Left ventricle myocardium inferior (tissue), 1 donor: Measurements from ENCODE around the gene KCNMA1. TPM values are rescaled to one million over a fixed set of nuclear protein-coding genes. Genes with fewer than 3 reads are reported as not detected.

Experiments used
- DNase-seq: peaks from one replicate; pipeline ENCODE4 v3.0.0-alpha.2; 2020
- H3K27ac ChIP-seq: fragments of 200-600 bp; replicated peaks from 2 replicates; pipeline ENCODE4 v1.8.0; 2021
- H3K27me3 ChIP-seq: fragments of 200-600 bp; 2 replicates; pipeline ENCODE4 v1.8.0; 2021; ENCODE audit warnings: low read depth
- H3K36me3 ChIP-seq: fragments of 200-600 bp; 2 replicates; pipeline ENCODE4 v1.8.0; 2021
- H3K4me1 ChIP-seq: fragments of 200-600 bp; 2 replicates; pipeline ENCODE4 v1.8.0; 2021
- H3K4me3 ChIP-seq: fragments of 200-600 bp; 2 replicates; pipeline ENCODE4 v1.8.0; 2021; ENCODE audit warnings: mild to moderate bottlenecking, moderate library complexity
- H3K9me3 ChIP-seq: fragments of 200-600 bp; replicated peaks from 2 replicates; pipeline ENCODE4 v1.8.0; 2021
- CTCF ChIP-seq: fragments of 200-600 bp; IDR thresholded peaks from 2 replicates; pipeline ENCODE4 v1.8.0; 2021; ENCODE audit warnings: antibody characterized with exemption, mild to moderate bottlenecking, borderline replicate concordance
- intact Hi-C: fragments of 100-400 bp; cut with micrococcal nuclease; formaldehyde crosslinking; loops from one replicate; pipeline ENCODE4 v1.11.0; 2022
- total RNA-seq: library from RNA; stranded (reverse); fragmentation: NEBNext Ultra II Directional; extraction: Animal tissue kit (Norgen Biotek cat#: 25700); gene quantifications from one replicate; pipeline ENCODE4 v1.2.1, GENCODE V29; 2021
- donor health status: DM: no; HTN: yes; CAD: no; lungs with severe emphysema.

KCNMA1 gene
- total RNA-seq, 1 donor from 2014 or later = 1.8 TPM

GRCh38 chr10:77359950-77360520 is 277.6 kb downstream of the KCNMA1 start:
- intact Hi-C loops = no loop called here
- H3K4me1 ChIP-seq = no peaks in the 10 kb centered on the region
- H3K27me3 ChIP-seq = peaks cover 54% of the 10 kb centered on the region
- H3K27ac ChIP-seq = no peak overlapping the region
- no peak for TF ChIP-seq CTCF
- H3K4me3 ChIP-seq = no peak overlapping the region
- H3K9me3 ChIP-seq = no peaks in the 10 kb centered on the region
- DNase-seq = no peak
- no peaks in the 10 kb centered on the region for H3K36me3 ChIP-seq

GRCh38 chr10:77359287-77359691 is 278.3 kb downstream of the KCNMA1 start:
- intact Hi-C loops = no loop called here
- Histone ChIP-seq H3K27ac (no peak overlapping the region), H3K27me3 (peaks cover 54% of the 10 kb centered on the region), H3K4me3 (no peak overlapping the region), H3K9me3 (no peaks in the 10 kb centered on the region), H3K4me1 (no peaks in the 10 kb centered on the region), H3K36me3 (no peaks in the 10 kb centered on the region)
- no peak for DNase-seq
- no peak for TF ChIP-seq CTCF

- peaks cover 54% of the 10 kb centered on the region for H3K27me3 ChIP-seq
- H3K36me3 ChIP-seq = no peaks in the 10 kb centered on the region
- intact Hi-C loops = no loop called here
- H3K27ac ChIP-seq = no peak overlapping the region
- no peak for TF ChIP-seq CTCF
- H3K4me1 ChIP-seq = no peaks in the 10 kb centered on the region
- no peaks in the 10 kb centered on the region for H3K9me3 ChIP-seq
- no peak overlapping the region for H3K4me3 ChIP-seq
- DNase-seq = no peak
Observed at GRCh38 chr10:77358656-77359055, 279.0 kb downstream of the KCNMA1 start.

GRCh38 chr10:77357611-77358310 is 279.8 kb downstream of the KCNMA1 start:
- Histone ChIP-seq H3K4me3 (no peak overlapping the region), H3K4me1 (no peaks in the 10 kb centered on the region), H3K36me3 (no peaks in the 10 kb centered on the region), H3K27ac (no peak overlapping the region), H3K9me3 (no peaks in the 10 kb centered on the region), H3K27me3 (peaks cover 54% of the 10 kb centered on the region)
- no peak for TF ChIP-seq CTCF
- intact Hi-C loops = no loop called here
- DNase-seq = no peak

GRCh38 chr10:77357185-77357584 is 280.4 kb downstream of the KCNMA1 start:
- H3K4me3 ChIP-seq = no peak overlapping the region
- DNase-seq = no peak
- no peaks in the 10 kb centered on the region for H3K4me1 ChIP-seq
- H3K9me3 ChIP-seq = no peaks in the 10 kb centered on the region
- no peak for TF ChIP-seq CTCF
- no peaks in the 10 kb centered on the region for H3K36me3 ChIP-seq
- no peak overlapping the region for H3K27ac ChIP-seq
- intact Hi-C loops = no loop called here
- peaks cover 54% of the 10 kb centered on the region for H3K27me3 ChIP-seq
